H1 (cell line): ENCODE measurements around the gene TRPT1.

Experiments
- BACH1 ChIP-seq: IDR thresholded peaks from 2 replicates; pipeline ENCODE4 v1.6.1; 2012; ENCODE audit warnings: low read length, improper control_type of control experiment
- CREB1 ChIP-seq: IDR thresholded peaks from 2 replicates; pipeline ENCODE4 v1.6.1; 2012; ENCODE audit warnings: inconsistent platforms
- CTCF ChIP-seq, 3 experiments: IDR thresholded peaks; 1 replicate in 2 of 3; 2 replicates in 1 of 3; pipeline versions ENCODE4 v1.5.1 to v1.6.1; 2011; ENCODE audit warnings: low read length in 3 of 3, mild to moderate bottlenecking in 3 of 3, inconsistent platforms in 2 of 3, low read depth in 1 of 3, moderate library complexity in 1 of 3; ENCODE audit not compliant: insufficient read depth in 1 of 3; ENCODE audit errors: control extremely low read depth in 1 of 3
- EGR1 ChIP-seq: IDR thresholded peaks from 2 replicates; pipeline ENCODE4 v1.6.1; 2011; ENCODE audit warnings: low read depth, low read length, borderline replicate concordance
- EZH2 ChIP-seq: fragments of 200-600 bp; sonication (generic); IDR thresholded peaks from 2 replicates; pipeline ENCODE4 v1.7.1; 2012; ENCODE audit warnings: low read depth, mild to moderate bottlenecking, moderate library complexity, low read length, inconsistent platforms; ENCODE audit not compliant: severe bottlenecking
- GABPA ChIP-seq: IDR thresholded peaks from 2 replicates; pipeline ENCODE4 v1.6.1; 2011; ENCODE audit warnings: mild to moderate bottlenecking, low read length, moderate library complexity, borderline replicate concordance; ENCODE audit not compliant: insufficient read depth
- NANOG ChIP-seq: IDR thresholded peaks from 2 replicates; pipeline ENCODE4 v1.6.1; 2011; ENCODE audit warnings: low read length, low read depth, mild to moderate bottlenecking, inconsistent platforms; ENCODE audit not compliant: insufficient read depth, poor library complexity, severe bottlenecking
- SP1 ChIP-seq: IDR thresholded peaks from 2 replicates; pipeline ENCODE4 v1.6.1; 2011; ENCODE audit warnings: low read depth, low read length
- SUZ12 ChIP-seq: fragments of 200-600 bp; sonication (generic); IDR thresholded peaks from 2 replicates; pipeline ENCODE4 v1.6.1; 2012; ENCODE audit warnings: mild to moderate bottlenecking, inconsistent platforms, low read length, moderate library complexity, mixed read lengths
- TBP ChIP-seq: IDR thresholded peaks from 2 replicates; pipeline ENCODE4 v1.6.1; 2011; ENCODE audit warnings: low read depth, low read length, improper control_type of control experiment
- TCF12 ChIP-seq: IDR thresholded peaks from 2 replicates; pipeline ENCODE4 v1.6.1; 2011; ENCODE audit warnings: low read depth, mild to moderate bottlenecking, low read length

- TF ChIP-seq NANOG (no peak), EGR1 (no peak), GABPA (no peak), BACH1 (no peak), SUZ12 (no peak), CTCF (IDR thresholded peaks at IDR 0.05; ENCODE audit: control extremely low read depth in 1 of 3, insufficient read depth in 1 of 3, low read depth in 1 of 3, low read length in 3 of 3) (no peak), TCF12 (no peak), EZH2 (no peak), TBP (no peak), SP1 (no peak), CREB1 (no peak)
Measured at GRCh38 chr11:64207256-64208085, 18.5 kb downstream of the TRPT1 start.
